Fibroblast of pulmonary artery (primary cell): ENCODE measurements around the gene TOR1AIP2.

Source experiments
- DNase-seq: peaks from one replicate; pipeline ENCODE4 v3.0.0-alpha.2; 2010; ENCODE audit warnings: low read depth
- H3K4me3 ChIP-seq: replicated peaks from 2 replicates; pipeline ENCODE4 v1.5.1; 2011; ENCODE audit warnings: low read depth, mild to moderate bottlenecking, control low read depth, low read length, moderate library complexity
- TF ChIP-seq, protein P1 (sequence below): IDR thresholded peaks from 2 replicates; pipeline ENCODE4 v1.5.1; 2011; ENCODE audit warnings: mild to moderate bottlenecking, control low read depth, low read length, inconsistent platforms; ENCODE audit errors: missing control alignments

The TOR1AIP2 gene

DNA sequence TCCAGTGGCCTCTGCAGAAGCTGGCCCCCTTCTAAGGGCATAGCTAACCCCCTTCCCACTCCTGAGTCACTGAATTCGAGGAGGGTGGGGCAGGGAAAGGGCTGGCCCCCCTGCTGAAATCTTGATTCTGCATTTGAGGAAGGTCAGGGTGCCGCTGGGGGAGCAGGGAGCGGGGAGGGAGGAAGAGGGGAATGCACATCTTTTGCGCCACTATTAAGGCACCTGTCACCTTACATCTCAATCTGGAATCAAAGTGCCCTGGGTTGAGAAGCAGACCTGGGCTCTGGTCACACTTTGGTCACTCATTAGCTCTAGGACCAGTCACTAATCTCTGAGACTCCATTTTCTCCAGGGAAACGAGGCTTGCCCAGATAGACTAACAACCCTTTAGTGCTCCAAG lies 62.0 kb downstream of the TOR1AIP2 start:
- TF ChIP-seq, protein P1, sequence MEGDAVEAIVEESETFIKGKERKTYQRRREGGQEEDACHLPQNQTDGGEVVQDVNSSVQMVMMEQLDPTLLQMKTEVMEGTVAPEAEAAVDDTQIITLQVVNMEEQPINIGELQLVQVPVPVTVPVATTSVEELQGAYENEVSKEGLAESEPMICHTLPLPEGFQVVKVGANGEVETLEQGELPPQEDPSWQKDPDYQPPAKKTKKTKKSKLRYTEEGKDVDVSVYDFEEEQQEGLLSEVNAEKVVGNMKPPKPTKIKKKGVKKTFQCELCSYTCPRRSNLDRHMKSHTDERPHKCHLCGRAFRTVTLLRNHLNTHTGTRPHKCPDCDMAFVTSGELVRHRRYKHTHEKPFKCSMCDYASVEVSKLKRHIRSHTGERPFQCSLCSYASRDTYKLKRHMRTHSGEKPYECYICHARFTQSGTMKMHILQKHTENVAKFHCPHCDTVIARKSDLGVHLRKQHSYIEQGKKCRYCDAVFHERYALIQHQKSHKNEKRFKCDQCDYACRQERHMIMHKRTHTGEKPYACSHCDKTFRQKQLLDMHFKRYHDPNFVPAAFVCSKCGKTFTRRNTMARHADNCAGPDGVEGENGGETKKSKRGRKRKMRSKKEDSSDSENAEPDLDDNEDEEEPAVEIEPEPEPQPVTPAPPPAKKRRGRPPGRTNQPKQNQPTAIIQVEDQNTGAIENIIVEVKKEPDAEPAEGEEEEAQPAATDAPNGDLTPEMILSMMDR, result no peak
- H3K4me3 ChIP-seq, result no peak overlapping the region
- no peak for DNase-seq

DNA sequence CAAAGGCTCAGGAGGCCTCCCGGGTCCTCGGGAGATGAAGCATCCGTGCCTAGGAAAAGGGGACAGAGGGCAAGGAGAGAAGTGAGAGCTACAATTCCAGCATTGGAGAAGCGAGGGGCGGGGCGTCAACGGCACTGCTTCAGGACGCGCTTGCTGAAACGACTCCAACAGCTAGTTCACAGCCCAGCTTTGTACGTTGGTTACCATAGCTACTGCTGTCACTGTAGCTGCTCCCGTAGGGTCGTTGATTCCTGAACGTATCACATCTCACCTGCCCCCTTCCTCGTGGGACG lies 63.1 kb downstream of the TOR1AIP2 start:
- DNase-seq, result no peak
- peak overlapping the region; percentile 38 for H3K4me3 ChIP-seq
- TF ChIP-seq, protein P1, result no peak

DNA sequence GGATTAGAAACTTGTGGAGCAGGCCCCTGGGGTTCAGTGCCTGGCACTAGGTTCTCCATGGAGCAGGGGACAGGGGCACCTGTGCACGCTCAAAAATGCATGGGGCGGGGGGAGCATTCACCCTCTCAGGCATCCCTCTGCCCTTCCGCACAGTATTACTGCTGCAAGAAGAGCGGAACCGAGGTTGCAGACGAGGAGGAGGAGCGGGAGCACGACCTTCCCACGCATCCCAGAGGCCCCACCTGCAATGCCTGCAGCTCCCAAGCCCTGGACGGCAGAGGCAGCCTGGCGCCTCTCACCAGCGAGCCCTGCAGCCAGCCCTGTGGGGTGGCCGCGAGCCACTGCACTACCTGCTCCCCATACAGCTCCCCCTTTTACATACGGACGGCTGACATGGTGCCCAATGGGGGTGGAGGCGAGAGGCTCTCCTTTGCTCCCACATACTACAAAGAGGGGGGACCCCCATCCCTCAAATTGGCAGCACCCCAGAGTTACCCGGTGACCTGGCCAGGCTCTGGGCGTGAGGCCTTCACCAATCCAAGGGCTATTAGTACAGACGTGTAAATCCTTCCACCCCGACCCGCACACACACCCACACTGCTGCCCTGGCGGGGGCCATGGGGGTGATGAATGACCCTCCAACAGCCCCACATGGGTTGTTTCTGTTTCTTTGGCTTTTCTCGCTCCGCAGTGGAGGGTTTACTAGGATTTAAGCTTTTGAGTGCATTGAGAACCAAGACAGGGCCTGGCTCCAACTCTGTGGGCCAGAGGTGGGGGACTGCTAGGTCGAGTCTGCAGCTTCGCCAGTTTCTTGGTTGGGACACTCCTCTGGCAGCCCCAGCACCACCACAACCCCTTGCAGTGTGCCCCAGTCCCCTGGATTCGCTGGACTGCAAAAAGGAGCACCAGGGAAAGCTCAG lies 63.7 kb downstream of the TOR1AIP2 start:
- TF ChIP-seq, protein P1, result no peak
- H3K4me3 ChIP-seq, result no peak overlapping the region
- DNase-seq, result no peak

DNA sequence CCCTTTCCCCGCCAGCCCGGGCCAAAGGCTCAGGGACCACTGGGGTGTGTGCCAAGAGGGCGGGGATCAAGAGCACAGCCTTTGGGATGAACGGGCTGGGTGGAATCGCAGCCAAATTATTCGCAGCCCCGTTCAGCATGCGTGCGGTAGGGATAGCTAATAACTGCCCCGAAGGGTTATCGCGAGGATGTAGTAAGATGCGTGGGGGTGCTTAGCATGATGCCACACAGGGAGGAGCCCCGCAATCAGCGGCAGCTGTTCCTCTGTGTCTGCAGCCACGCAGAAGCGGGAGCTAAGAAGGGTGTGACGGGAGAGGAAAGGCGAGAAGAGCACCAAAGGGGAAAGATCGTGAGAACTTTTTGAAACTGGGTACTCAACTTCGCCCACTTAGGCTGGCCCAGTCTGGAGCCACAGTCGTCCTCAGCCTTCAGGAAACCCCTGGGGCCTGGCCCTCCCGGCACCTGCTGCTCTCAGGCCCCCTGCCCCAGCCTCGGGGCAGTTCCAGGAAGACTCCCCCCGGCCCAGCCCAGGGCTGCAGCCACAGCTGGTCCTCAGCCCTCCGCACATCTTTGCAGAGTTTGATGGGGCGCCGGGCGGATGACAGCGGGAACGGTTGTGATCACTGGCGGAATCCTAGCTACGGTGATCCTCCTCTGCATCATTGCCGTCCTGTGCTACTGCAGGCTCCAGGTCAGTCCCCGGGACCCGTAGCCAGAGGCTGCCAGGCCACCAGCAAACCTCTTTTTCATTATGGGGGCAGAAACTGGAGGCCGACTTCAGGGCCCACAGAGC lies 64.9 kb downstream of the TOR1AIP2 start:
- DNase-seq, result peak; percentile 69
- TF ChIP-seq, protein P1, result no peak
- no peak overlapping the region for H3K4me3 ChIP-seq

DNA sequence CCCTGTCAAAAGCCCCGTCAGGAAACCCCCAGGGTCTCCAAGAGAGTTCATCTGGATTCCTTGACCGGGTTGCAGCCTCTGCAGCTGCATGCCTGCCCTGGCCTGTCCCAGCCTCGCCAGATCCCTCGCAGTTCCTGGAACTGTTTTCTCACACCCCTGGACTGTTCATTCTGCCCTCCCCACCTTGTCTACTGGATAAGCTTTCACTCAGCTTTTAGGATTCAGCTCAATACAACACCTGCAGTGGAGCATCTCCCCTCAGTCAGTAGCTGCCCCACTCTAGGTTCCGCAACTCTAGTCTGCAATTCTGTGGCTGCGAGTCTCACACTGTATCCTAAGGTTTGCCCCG lies 67.3 kb downstream of the TOR1AIP2 start:
- no peak overlapping the region for H3K4me3 ChIP-seq
- TF ChIP-seq, protein P1, result no peak
- DNase-seq, result no peak

DNA sequence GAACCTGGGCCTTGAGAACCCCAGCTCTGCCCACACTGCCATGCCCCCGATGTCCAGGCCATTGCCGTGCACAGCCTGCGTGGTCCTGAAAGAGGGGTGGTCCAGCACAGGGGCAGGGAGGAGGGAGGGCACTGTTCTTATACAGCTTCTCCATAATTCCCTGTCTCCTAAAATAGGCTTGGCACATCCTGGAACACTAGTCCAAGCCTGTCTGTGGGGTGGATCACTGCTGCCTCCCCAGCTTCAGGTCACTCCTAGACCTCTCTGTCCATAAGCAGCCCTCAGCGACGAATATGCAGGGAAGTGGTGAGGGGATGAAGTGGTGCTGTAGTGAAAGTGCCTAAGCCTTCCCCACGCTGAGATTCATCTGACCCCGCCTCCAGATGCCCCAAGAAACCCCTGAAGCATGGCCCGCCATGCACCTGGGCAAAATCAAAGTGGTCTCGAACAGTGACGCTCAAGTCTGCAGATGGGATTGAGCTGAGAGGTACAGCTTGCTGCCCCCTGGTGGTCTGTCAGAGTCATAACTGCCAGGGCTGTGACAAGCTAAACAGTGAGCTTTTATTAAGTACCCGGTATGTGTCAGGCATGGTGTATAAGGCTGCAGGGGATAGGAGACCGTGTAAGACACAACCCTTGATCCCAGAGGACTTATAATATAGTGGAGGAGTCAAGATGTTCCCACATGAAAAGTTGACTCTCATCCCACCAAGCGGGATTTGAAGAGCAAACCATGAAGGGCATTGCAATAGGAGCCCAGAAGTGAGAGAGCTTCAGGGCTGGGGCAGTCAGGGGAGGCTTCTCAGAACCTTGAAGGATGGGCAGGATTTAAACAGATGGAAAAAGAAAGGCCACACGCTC lies 67.9 kb downstream of the TOR1AIP2 start:
- H3K4me3 ChIP-seq, result no peak overlapping the region
- peak; percentile 88 for DNase-seq
- TF ChIP-seq, protein P1, result peak; percentile 96
